IPS-18a (cell line): Measurements from ENCODE around the gene OR52K1.

ENCODE experiments used
- H3K27ac ChIP-seq: one replicate; pipeline ENCODE4 v1.5.1; 2013; ENCODE audit warnings: low read length
- H3K27me3 ChIP-seq: one replicate; pipeline ENCODE4 v1.6.1; 2013; ENCODE audit warnings: mild to moderate bottlenecking, low read length; ENCODE audit not compliant: control insufficient read depth, insufficient read depth
- H3K36me3 ChIP-seq: one replicate; pipeline ENCODE4 v1.6.1; 2013; ENCODE audit warnings: low read depth, low read length; ENCODE audit not compliant: control insufficient read depth
- H3K4me1 ChIP-seq: one replicate; pipeline ENCODE4 v1.6.1; 2013; ENCODE audit warnings: low read depth, low read length; ENCODE audit not compliant: control insufficient read depth
- H3K4me3 ChIP-seq: one replicate; pipeline ENCODE4 v1.5.1; 2013; ENCODE audit warnings: low read length
- H3K9ac ChIP-seq: one replicate; pipeline ENCODE4 v1.6.1; 2013; ENCODE audit warnings: mild to moderate bottlenecking, low read length, moderate library complexity
- H3K9me3 ChIP-seq: one replicate; pipeline ENCODE4 v1.6.1; 2013; ENCODE audit warnings: low read depth, low read length; ENCODE audit not compliant: control insufficient read depth

OR52K1 gene

GRCh38 chr11:4482445-4482844 is at the start of gene OR52K1:
TSS of gene OR52K1 (plus strand) at chr11:4482646. CDS start at chr11:4488901, 6,255 bp downstream.
- Histone ChIP-seq H3K9me3 (no peaks in the 10 kb centered on the region), H3K27ac (no peak within 1 kb of the TSS), H3K9ac (no peak within 1 kb of the TSS)

GRCh38 chr11:4433856-4434255 is 48.6 kb upstream of the OR52K1 start:
- no peak overlapping the region for H3K9ac ChIP-seq
- H3K9me3 ChIP-seq = no peaks in the 10 kb centered on the region

More at GRCh38 chr11:4482445-4482844, at the start of gene OR52K1:
- Histone ChIP-seq H3K27me3 (no peaks in the 10 kb centered on the region), H3K36me3 (no peaks in the 10 kb centered on the region), H3K4me3 (no peak within 1 kb of the TSS), H3K4me1 (no peaks in the 10 kb centered on the region)

DNA sequence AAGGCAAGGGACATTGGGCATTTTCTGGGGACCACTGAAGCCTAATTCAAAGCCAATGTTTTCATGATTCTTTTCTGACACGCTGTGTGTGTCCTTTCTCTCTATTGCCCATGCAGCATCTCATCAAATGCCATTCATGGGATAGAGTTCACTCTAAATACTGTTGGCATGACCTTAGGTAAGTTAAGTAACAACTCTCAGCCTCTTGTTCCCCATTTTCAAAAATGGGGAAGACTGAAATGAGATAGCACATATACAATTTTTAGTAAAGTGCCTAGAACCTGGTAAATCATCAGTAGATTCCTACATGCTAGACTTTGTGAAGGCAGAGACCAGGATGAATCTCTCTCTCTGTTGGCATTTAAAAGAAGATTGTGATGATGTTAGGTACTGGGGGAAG is 46.0 kb upstream of the OR52K1 start:
- no peaks in the 10 kb centered on the region for H3K27me3 ChIP-seq
- no peak overlapping the region for H3K9ac ChIP-seq
- no peak overlapping the region for H3K27ac ChIP-seq
- no peaks in the 10 kb centered on the region for H3K9me3 ChIP-seq
- H3K4me1 ChIP-seq = no peaks in the 10 kb centered on the region
- H3K36me3 ChIP-seq = no peaks in the 10 kb centered on the region
- H3K4me3 ChIP-seq = no peak overlapping the region

More at GRCh38 chr11:4433856-4434255, 48.6 kb upstream of the OR52K1 start:
- Histone ChIP-seq H3K36me3 (no peaks in the 10 kb centered on the region), H3K27ac (no peak overlapping the region), H3K4me1 (no peaks in the 10 kb centered on the region), H3K27me3 (no peaks in the 10 kb centered on the region), H3K4me3 (no peak overlapping the region)

DNA sequence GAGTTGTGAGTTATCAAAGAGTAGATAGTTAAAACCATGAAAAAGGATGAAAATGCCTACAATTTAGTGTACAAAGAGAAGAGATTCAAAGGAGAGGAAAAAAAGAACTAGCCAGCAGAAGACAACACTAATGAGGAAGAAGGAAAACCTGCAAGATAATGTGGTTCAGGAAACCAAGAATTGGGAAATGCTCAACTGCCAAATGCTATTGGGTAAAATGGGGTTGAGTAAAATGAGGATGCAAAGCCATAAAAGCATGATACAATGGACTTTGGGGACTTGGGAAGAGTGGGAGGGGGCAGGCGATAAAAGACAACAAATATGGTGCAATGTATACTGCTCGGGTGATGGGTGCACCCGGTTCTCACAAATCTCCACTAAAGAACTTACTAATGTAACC is 40.9 kb upstream of the OR52K1 start:
- Histone ChIP-seq H3K27ac (no peak overlapping the region), H3K4me1 (no peaks in the 10 kb centered on the region), H3K36me3 (no peaks in the 10 kb centered on the region), H3K27me3 (no peaks in the 10 kb centered on the region), H3K4me3 (no peak overlapping the region), H3K9me3 (no peaks in the 10 kb centered on the region), H3K9ac (no peak overlapping the region)

- Histone ChIP-seq H3K27ac (no peak overlapping the region), H3K9me3 (no peaks in the 10 kb centered on the region), H3K9ac (no peak overlapping the region), H3K4me1 (no peaks in the 10 kb centered on the region), H3K27me3 (no peaks in the 10 kb centered on the region), H3K36me3 (no peaks in the 10 kb centered on the region), H3K4me3 (no peak overlapping the region)
Observed at GRCh38 chr11:4443232-4443891, 39.1 kb upstream of the OR52K1 start.

DNA sequence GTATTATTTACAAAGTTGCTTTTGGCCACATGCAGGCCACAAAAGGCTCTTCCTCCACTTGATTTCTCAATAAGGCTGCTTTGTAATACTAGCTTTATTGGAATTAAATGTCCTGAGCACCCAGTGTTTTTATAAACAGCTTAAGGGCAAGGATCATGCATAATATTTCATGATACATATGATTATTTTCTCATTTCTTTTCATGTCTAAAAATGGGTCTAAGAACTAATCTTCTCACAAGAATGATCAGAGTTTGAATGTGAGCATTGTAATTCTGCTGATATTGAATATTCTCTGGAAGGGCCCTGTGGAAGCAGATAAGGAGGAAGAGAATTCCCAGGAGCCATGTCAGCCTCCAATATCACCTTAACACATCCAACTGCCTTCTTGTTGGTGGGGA is 33.5 kb upstream of the OR52K1 start, which contains the start of gene OR52K2:
Gene OR52K2, plus strand, starts transcription at position 301 of the 400 bp plus-strand sequence. Its CDS starts 45 bp downstream, at position 346.
- Histone ChIP-seq H3K27ac (no peak within 1 kb of the TSS), H3K36me3 (no peaks in the 10 kb centered on the region), H3K9ac (no peak within 1 kb of the TSS), H3K4me3 (no peak within 1 kb of the TSS), H3K9me3 (no peaks in the 10 kb centered on the region), H3K27me3 (no peaks in the 10 kb centered on the region), H3K4me1 (no peaks in the 10 kb centered on the region)

GRCh38 chr11:4453118-4453517 is 29.3 kb upstream of the OR52K1 start:
- no peaks in the 10 kb centered on the region for H3K4me1 ChIP-seq
- H3K36me3 ChIP-seq = no peaks in the 10 kb centered on the region
- no peaks in the 10 kb centered on the region for H3K27me3 ChIP-seq
- no peak overlapping the region for H3K27ac ChIP-seq
- H3K9ac ChIP-seq = no peak overlapping the region
- no peak overlapping the region for H3K4me3 ChIP-seq
- H3K9me3 ChIP-seq = peaks cover 5% of the 10 kb centered on the region

DNA sequence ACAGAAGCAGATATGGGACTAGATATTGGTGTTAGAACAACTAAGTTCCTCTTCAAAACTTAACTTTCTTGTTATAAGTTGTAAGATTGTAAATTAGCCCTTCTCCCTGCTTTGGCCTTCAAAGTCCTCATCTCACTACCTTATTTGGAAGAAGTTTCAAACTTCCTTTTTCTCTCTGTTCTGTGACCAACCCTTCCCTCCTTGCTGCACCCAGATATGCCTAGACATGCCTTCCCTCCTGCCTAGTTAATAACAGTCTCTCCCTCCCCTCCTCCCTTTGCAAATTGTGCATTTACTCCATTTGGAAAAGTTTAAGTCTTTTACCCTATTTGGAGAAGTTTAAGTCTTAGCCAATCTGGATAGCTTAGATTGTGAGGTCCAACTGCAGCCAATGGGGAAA is 28.4 kb upstream of the OR52K1 start:
- no peaks in the 10 kb centered on the region for H3K4me1 ChIP-seq
- H3K9ac ChIP-seq = no peak overlapping the region
- H3K27me3 ChIP-seq = no peaks in the 10 kb centered on the region
- H3K9me3 ChIP-seq = peaks cover 5% of the 10 kb centered on the region
- no peaks in the 10 kb centered on the region for H3K36me3 ChIP-seq
- no peak overlapping the region for H3K27ac ChIP-seq
- no peak overlapping the region for H3K4me3 ChIP-seq

GRCh38 chr11:4455419-4455818 is 27.0 kb upstream of the OR52K1 start:
- Histone ChIP-seq H3K27me3 (no peaks in the 10 kb centered on the region), H3K9ac (no peak overlapping the region), H3K27ac (no peak overlapping the region), H3K9me3 (peaks cover 5% of the 10 kb centered on the region), H3K4me3 (no peak overlapping the region), H3K4me1 (no peaks in the 10 kb centered on the region), H3K36me3 (no peaks in the 10 kb centered on the region)

GRCh38 chr11:4459500-4459899 is 22.9 kb upstream of the OR52K1 start:
- no peaks in the 10 kb centered on the region for H3K36me3 ChIP-seq
- no peak overlapping the region for H3K27ac ChIP-seq
- no peak overlapping the region for H3K9ac ChIP-seq
- no peaks in the 10 kb centered on the region for H3K27me3 ChIP-seq
- H3K9me3 ChIP-seq = peaks cover 9% of the 10 kb centered on the region
- H3K4me1 ChIP-seq = no peaks in the 10 kb centered on the region
- no peak overlapping the region for H3K4me3 ChIP-seq

- no peak overlapping the region for H3K9ac ChIP-seq
- H3K4me1 ChIP-seq = no peaks in the 10 kb centered on the region
- H3K4me3 ChIP-seq = no peak overlapping the region
- H3K9me3 ChIP-seq = peaks cover 11% of the 10 kb centered on the region
- no peak overlapping the region for H3K27ac ChIP-seq
- H3K27me3 ChIP-seq = no peaks in the 10 kb centered on the region
- H3K36me3 ChIP-seq = no peaks in the 10 kb centered on the region
Observed at GRCh38 chr11:4460151-4460550, 22.3 kb upstream of the OR52K1 start.
